K562 (cell line): Measurements from ENCODE around the gene MAP3K2. TPM values are rescaled to one million over a fixed set of nuclear protein-coding genes. Genes with fewer than 3 reads are reported as not detected.

Experiments
- ATAC-seq: fragments of 200-7000 bp; cut with Tn5 transposase; 3 replicates; pipeline ENCODE4 v1.9.1; 2020; ENCODE audit warnings: moderate library complexity
- BruUV-seq: library from RNA; stranded (reverse); fragments of 400-500 nt; replicated peaks from 2 replicates; lab custom pipeline; 2021; lab: Mats Ljungman, UMichigan
- CTCF ChIA-PET: fragments of 300-600 bp; formaldehyde crosslinking; extraction: SDS; loops from one replicate; lab custom pipeline; 2021; ENCODE audit warnings: low intra/inter-chr PET ratio; lab: Yijun Ruan, JAX
- POLR2A ChIA-PET: fragments of 300-600, 350-650 bp; sonication (Branson Sonifier 250); formaldehyde crosslinking; extraction: SDS; loops from one replicate; lab custom pipeline; 2021; ENCODE audit warnings: antibody characterized with exemption, inconsistent platforms; lab: Yijun Ruan, JAX
- DNase-seq, 4 experiments: peaks; one replicate each; pipeline versions ENCODE4 v3.0.0 to v3.0.0-alpha.2; 2011 to 2018; ENCODE audit warnings: low spot score in 3 of 4, mixed read lengths in 3 of 4; ENCODE audit errors: extremely low read depth in 1 of 4
- FAIRE-seq: peaks from 2 replicates; lab custom pipeline; 2011; peaks lifted over from hg19 to GRCh38; lab: Jason Lieb, UNC
- H2AFZ ChIP-seq: 2 replicates; pipeline ENCODE4 v1.6.0; 2011; ENCODE audit warnings: low read depth, low read length, control low read depth, inconsistent platforms
- H3K27ac ChIP-seq: fragments of 200-600 bp; 3 replicates; pipeline ENCODE4 v1.8.0; 2011; ENCODE audit warnings: low read depth, mild to moderate bottlenecking, control low read depth, inconsistent platforms, low read length, moderate library complexity, mixed read lengths; ENCODE audit errors: extremely low read depth
- H3K27me3 ChIP-seq, 2 experiments: fragments of 300-600 bp in 1 of 2; 2 replicates in 1 of 2; 3 replicates in 1 of 2; pipeline versions ENCODE4 v1.6.0 to v1.8.0; 2011; ENCODE audit warnings: inconsistent platforms in 2 of 2, low read length in 2 of 2, mild to moderate bottlenecking in 1 of 2, mixed read lengths in 1 of 2, moderate library complexity in 1 of 2; ENCODE audit not compliant: control insufficient read depth in 2 of 2, insufficient read depth in 2 of 2
- H3K36me3 ChIP-seq: fragments of 300-600 bp; 3 replicates; pipeline ENCODE4 v1.8.0; 2011; ENCODE audit warnings: mild to moderate bottlenecking, low read length, inconsistent platforms; ENCODE audit not compliant: control insufficient read depth, insufficient read depth
- H3K4me1 ChIP-seq, 2 experiments: fragments of 200-600 bp in 1 of 2; replicated peaks in 1 of 2; 2 replicates in 1 of 2; 3 replicates in 1 of 2; pipeline versions ENCODE4 v1.5.1 to v1.8.0; 2011; ENCODE audit warnings: inconsistent platforms in 2 of 2, low read length in 2 of 2, mild to moderate bottlenecking in 1 of 2, mixed read lengths in 1 of 2, moderate library complexity in 1 of 2; ENCODE audit not compliant: control insufficient read depth in 2 of 2, insufficient read depth in 2 of 2
- H3K4me2 ChIP-seq: 2 replicates; pipeline ENCODE4 v1.6.1; 2011; ENCODE audit warnings: low read length, control low read depth, inconsistent platforms, mixed read lengths; ENCODE audit not compliant: insufficient read depth
- H3K4me3 ChIP-seq: fragments of 200-600 bp; sonication (generic), shearing (Covaris generic); 2 replicates; pipeline ENCODE4 v1.5.1; 2016; ENCODE audit warnings: control low read depth, inconsistent platforms
- H3K79me2 ChIP-seq: fragments of 200-600 bp; 3 replicates; pipeline ENCODE4 v1.8.0; 2011; ENCODE audit warnings: low read length, inconsistent platforms; ENCODE audit not compliant: control insufficient read depth, insufficient read depth
- H3K9ac ChIP-seq, 2 experiments: 2 replicates each; pipeline versions ENCODE4 v1.6.0 to v1.6.1; 2011; ENCODE audit warnings: low read depth in 2 of 2, low read length in 2 of 2, control low read depth in 1 of 2, inconsistent platforms in 1 of 2, mild to moderate bottlenecking in 1 of 2, mixed read lengths in 1 of 2; ENCODE audit not compliant: insufficient read depth in 1 of 2
- H3K9me1 ChIP-seq: one replicate; pipeline ENCODE4 v1.6.0; 2011; ENCODE audit warnings: inconsistent platforms, mild to moderate bottlenecking, low read length, moderate library complexity; ENCODE audit not compliant: control insufficient read depth, insufficient read depth
- H3K9me3 ChIP-seq: replicated peaks from 2 replicates; pipeline ENCODE4 v1.5.1; 2011; ENCODE audit warnings: low read depth, low read length, inconsistent platforms; ENCODE audit not compliant: control insufficient read depth, insufficient read depth
- H4K20me1 ChIP-seq: replicated peaks from 2 replicates; pipeline ENCODE4 v1.6.1; 2011; ENCODE audit warnings: low read length, inconsistent platforms, mixed read lengths; ENCODE audit not compliant: control insufficient read depth, insufficient read depth
- CBX3 ChIP-seq, 2 experiments: IDR thresholded peaks; 1 replicate in 1 of 2; 2 replicates in 1 of 2; pipeline ENCODE4 v1.6.1; 2012; ENCODE audit warnings: inconsistent platforms in 2 of 2, low read length in 2 of 2, borderline replicate concordance in 1 of 2, control low read depth in 1 of 2
- ELK1 ChIP-seq: sonication (generic); formaldehyde crosslinking; IDR thresholded peaks from 2 replicates; pipeline ENCODE4 v1.8.1; 2022; ENCODE audit warnings: missing genetic modification reagents
- FOXA3 ChIP-seq, 2 experiments: fragments of 450-650 bp in 1 of 2; sonication (generic) in 1 of 2; formaldehyde crosslinking; IDR thresholded peaks in 1 of 2; conservative IDR thresholded peaks in 1 of 2; 2 replicates each; pipeline versions ENCODE4 v1.4.0 to v1.8.0; 2020 to 2022; ENCODE audit warnings: mild to moderate bottlenecking in 2 of 2, missing genetic modification reagents in 1 of 2
- ZBTB33 ChIP-seq: sonication (generic); formaldehyde crosslinking; IDR thresholded peaks from 2 replicates; pipeline ENCODE4 v1.8.1; 2023; ENCODE audit warnings: mild to moderate bottlenecking, missing genetic modification reagents
- ZNF324 ChIP-seq: fragments of 250-450 bp; sonication (Bioruptor Pico); IDR thresholded peaks from 2 replicates; pipeline ENCODE4 v1.4.0; 2020; ENCODE audit warnings: mild to moderate bottlenecking
- ZNF583 ChIP-seq: fragments of 250-450 bp; sonication (Bioruptor Pico); IDR thresholded peaks from 2 replicates; pipeline ENCODE4 v1.4.0; 2020
- WGBS: fragments of 100-300 bp; shearing (Covaris generic); methylation state at CpG from one replicate; pipeline ENCODE4 v1.1.6; 2016; ENCODE audit warnings: low coverage, mixed read lengths; ENCODE audit not compliant: insufficient coverage; ENCODE audit errors: missing lambda C conversion rate; 5-methylcytosine and 5-hydroxymethylcytosine counted together
- in situ Hi-C: fragments of 300-500 bp; cut with MboI; formaldehyde crosslinking; loops from 4 replicates; pipeline ENCODE4 v1.15.0; 2018; ENCODE audit warnings: inconsistent platforms, mixed read lengths
- intact Hi-C: fragments of 100-400 bp; cut with micrococcal nuclease; formaldehyde crosslinking; loops from 2 replicates; pipeline ENCODE4 v1.14.2; 2022
- polyA plus RNA-seq, 8 experiments: library from polyadenylated mRNA; depleted of rRNA in 4 of 8; stranded (reverse) in 5 of 8; unstranded in 3 of 8; fragments of >200 nt; fragmentation: Nextera tagmentation in 2 of 8; fragmentation: Illumina TruSeq in 1 of 8; extraction: Ambion mirVana in 2 of 8; extraction: Trizol in 1 of 8; gene quantifications; 2 replicates each; pipeline versions ENCODE4 v1.2.1 to v1.2.3, GENCODE V29; 2011 to 2014; ENCODE audit warnings: inconsistent platforms in 1 of 8, missing spikeins in 1 of 8
- total RNA-seq, 7 experiments: library from RNA; depleted of rRNA in 6 of 7; stranded (reverse); fragments of >200 nt in 6 of 7; fragmentation: Illumina TruSeq in 2 of 7; extraction: Trizol in 2 of 7; gene quantifications; 2 replicates each; pipeline versions ENCODE4 v1.2.1 to v1.2.3, GENCODE V29; 2011 to 2021; ENCODE audit warnings: low replicate concordance in 1 of 7
- TF ChIP-seq, protein P1 (sequence below), 3 experiments: fragments of 200-800 bp in 1 of 3; fragments of 250-450 bp in 1 of 3; fragments of 450-650 bp in 1 of 3; sonication (Bioruptor Pico) in 1 of 3; sonication (Bioruptor generic) in 1 of 3; formaldehyde crosslinking in 1 of 3; IDR thresholded peaks; 2 replicates each; pipeline versions ENCODE4 v1.6.1 to v1.8.0; 2016 to 2022; ENCODE audit warnings: mild to moderate bottlenecking in 2 of 3, missing genetic modification characterization in 2 of 3, missing compliant biosample characterization in 1 of 3, moderate library complexity in 1 of 3

MAP3K2 gene
- total and polyA plus RNA-seq, 9 of the 15 experiments (the other 6 are each of a cell fraction or from before 2014, with no cell fraction given), result 1.2 to 14.2 (median 5.7) TPM

DNA sequence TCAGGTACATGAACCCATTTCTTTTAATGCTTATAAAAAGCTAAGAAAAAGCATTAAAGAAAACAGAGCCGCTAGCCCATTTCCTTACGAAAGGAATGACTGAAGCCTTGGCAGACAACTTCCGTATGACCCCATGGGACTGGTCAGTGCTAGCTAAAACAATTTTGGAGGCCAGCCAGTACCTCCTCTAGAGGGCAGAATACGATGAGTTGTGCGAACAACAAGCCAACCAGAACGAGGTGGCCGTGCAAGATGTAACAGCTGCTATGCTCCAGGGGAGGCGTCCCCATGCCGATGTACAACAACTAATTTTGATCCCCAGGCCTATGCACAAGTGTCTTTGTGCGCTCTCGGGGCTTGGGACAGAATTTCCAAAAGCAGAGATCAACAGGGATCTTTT lies 16.7 kb downstream of the MAP3K2 start (continued):
- TF ChIP-seq, protein P1, sequence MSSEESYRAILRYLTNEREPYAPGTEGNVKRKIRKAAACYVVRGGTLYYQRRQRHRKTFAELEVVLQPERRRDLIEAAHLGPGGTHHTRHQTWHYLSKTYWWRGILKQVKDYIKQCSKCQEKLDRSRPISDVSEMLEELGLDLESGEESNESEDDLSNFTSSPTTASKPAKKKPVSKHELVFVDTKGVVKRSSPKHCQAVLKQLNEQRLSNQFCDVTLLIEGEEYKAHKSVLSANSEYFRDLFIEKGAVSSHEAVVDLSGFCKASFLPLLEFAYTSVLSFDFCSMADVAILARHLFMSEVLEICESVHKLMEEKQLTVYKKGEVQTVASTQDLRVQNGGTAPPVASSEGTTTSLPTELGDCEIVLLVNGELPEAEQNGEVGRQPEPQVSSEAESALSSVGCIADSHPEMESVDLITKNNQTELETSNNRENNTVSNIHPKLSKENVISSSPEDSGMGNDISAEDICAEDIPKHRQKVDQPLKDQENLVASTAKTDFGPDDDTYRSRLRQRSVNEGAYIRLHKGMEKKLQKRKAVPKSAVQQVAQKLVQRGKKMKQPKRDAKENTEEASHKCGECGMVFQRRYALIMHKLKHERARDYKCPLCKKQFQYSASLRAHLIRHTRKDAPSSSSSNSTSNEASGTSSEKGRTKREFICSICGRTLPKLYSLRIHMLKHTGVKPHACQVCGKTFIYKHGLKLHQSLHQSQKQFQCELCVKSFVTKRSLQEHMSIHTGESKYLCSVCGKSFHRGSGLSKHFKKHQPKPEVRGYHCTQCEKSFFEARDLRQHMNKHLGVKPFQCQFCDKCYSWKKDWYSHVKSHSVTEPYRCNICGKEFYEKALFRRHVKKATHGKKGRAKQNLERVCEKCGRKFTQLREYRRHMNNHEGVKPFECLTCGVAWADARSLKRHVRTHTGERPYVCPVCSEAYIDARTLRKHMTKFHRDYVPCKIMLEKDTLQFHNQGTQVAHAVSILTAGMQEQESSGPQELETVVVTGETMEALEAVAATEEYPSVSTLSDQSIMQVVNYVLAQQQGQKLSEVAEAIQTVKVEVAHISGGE (CRISPR knock-in tag; IDR thresholded peaks at IDR 0.05), result no peak
- no peak for TF ChIP-seq ZNF324 (CRISPR knock-in tag)

DNA sequence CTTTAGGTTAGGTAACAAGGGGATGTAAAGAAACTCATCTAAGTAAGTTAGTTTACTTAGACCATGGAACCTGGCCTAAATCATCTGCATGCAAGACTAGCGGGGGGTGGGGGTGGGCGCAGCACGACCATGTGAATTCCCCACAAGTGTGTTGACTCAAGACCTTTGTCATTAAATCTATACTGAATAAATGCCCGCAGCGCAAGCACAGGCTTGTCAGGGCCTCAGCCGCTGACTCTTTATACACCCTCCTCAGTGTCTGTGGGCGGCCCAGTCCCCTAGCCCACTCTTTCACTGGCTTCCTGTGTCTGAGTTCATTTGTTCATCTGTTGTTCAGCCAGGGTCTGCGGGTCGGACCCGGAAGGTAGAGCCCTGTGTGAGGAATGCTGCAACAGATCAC lies 17.8 kb downstream of the MAP3K2 start:
- WGBS, result 96% methylated on average over 10 of the region's 10 CpGs
- BruUV-seq, result no TSS peak
- POLR2A ChIA-PET, result no interaction called here

More for the DNA sequence above, 17.8 kb downstream of the MAP3K2 start:
- intact Hi-C loops (no loop called here), in situ Hi-C loops (no loop called here)
- Histone ChIP-seq H3K9ac (no peak overlapping the region), H3K4me3 (no peak overlapping the region), H3K9me3 (0 out of 2 replicates have a peak, but pooled peaks cover 4% of the 10 kb centered on the region), H3K4me1 (no peaks in the 10 kb centered on the region), H2AFZ (no peak overlapping the region), H4K20me1 (peaks cover 9% of the 10 kb centered on the region), H3K27ac (no peak overlapping the region), H3K9me1 (no peaks in the 10 kb centered on the region)
- FAIRE-seq (no peak), ATAC-seq (no peak), DNase-seq (no peak)
- CTCF ChIA-PET, result no interaction called here
- TF ChIP-seq ZNF583 (CRISPR knock-in tag) (no peak), ELK1 (CRISPR knock-in tag) (no peak), CBX3 (IDR thresholded peaks at IDR 0.05; ENCODE audit: borderline replicate concordance in 1 of 2, low read length in 2 of 2) (peak in 1 of 2 experiments; percentile 70; a peak in 2 of 3 replicates), FOXA3 (CRISPR knock-in tag; conservative IDR thresholded peaks at IDR 0.05 in 1 of 2, IDR thresholded peaks at IDR 0.05 in 1 of 2) (peak; percentile 72 to 86), ZBTB33 (peak; percentile 82)
- TF ChIP-seq, all 486 proteins: peak for 3
- Histone ChIP-seq H3K4me2 (no peak overlapping the region), H3K79me2 (peaks cover 36% of the 10 kb centered on the region), H3K36me3 (no peaks in the 10 kb centered on the region), H3K27me3 (no peaks in the 10 kb centered on the region)
